Measurements from ENCODE around the gene SPIRE1.
A peak's percentile ranks its signal among the peaks of the same experiment; 100 is the strongest.

Gene SPIRE1

DNA sequence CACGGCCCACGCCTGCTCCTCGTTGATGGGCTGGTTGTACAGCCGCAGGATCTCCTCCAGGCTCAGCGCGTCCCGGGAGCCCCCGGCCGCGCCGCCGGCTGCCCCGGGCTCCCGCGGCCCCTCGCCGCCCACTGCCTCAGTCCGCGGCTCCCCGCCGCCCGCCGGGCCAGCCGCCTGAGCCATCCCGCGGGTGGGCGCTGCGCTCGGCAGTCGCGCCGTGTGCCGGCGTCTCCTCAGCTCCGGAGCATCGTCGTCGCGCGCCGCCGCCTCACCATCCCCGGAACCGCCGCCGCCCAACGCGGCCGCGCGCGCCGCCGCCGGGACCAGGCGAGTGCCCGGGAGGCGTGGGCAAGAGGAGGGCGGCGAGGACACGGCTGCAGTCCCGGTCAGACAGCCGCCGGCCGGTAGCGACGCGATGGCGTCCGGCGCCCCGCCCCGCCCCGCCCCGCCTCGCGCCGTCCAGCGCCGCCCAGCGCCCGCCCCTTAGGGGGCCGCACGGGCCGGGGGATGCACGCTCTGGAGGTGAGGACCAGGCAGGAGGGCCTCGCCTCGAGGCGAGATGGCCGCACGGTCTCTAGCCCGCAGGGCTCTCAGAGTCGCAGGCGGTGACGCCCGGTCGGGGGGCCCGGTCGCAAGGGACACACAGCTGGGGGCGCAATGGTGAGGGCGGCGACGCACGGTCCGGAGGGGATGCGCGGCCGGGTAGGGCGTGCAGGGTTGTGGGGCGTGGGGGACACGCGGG is at the start of gene SPIRE1:
Gene SPIRE1, minus strand, starts transcription at position 424 of the 742 bp plus-strand sequence. Its CDS starts 241 bp downstream, at position 183.
- DNase-seq (ENCODE audit: low read depth), result no peak
- H3K4me3 ChIP-seq (ENCODE audit: low read depth, low read length), result peak within 1 kb of the TSS; percentile 67

DNA sequence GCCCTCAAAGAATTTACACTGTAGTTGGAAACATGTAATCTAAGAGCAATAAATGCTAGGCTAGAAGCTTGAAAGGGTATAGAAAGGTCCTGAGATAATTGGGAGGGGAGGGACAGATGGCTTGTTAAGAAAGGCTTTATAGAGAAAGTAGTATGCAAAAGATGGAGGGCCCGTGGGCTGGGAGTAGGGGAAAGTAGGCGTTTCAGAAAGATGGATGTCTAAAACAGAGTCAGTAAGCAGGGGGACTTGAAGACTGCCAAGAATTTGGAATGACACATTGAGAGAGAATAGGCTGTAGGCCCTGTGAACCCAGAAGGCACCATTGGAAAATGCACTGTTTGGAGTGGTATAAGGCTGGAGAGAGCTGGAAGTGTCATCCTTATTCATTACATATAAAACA is 45.8 kb upstream of the SPIRE1 start:
- H3K4me3 ChIP-seq (ENCODE audit: low read depth, low read length), result peak overlapping the region; percentile 91
- DNase-seq (ENCODE audit: low read depth), result peak; percentile 9

DNA sequence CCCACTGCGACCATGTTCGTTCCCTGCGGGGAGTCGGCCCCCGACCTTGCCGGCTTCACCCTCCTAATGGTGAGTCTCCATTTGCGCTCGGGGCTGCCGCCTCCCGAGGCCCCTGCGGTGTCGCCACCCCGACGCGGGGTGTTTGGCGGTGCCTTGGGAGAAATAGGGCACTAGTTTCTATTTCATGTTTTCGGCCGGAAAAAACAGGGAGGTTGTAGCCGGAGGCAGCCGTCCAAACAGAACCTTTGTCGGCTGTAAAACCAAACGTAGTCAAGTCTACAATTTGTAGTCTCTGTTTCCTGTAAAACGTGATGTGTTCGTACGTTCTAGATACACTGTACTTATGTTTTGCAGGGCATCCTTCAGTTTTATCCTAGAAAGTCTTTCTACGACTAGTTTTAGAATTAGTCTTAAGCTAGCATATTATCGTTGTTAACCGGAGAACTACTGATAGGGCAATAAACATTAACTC is 45.2 kb upstream of the SPIRE1 start:
- no peak for DNase-seq (ENCODE audit: low read depth)
- H3K4me3 ChIP-seq (ENCODE audit: low read depth, low read length), result peak overlapping the region; percentile 91

DNA sequence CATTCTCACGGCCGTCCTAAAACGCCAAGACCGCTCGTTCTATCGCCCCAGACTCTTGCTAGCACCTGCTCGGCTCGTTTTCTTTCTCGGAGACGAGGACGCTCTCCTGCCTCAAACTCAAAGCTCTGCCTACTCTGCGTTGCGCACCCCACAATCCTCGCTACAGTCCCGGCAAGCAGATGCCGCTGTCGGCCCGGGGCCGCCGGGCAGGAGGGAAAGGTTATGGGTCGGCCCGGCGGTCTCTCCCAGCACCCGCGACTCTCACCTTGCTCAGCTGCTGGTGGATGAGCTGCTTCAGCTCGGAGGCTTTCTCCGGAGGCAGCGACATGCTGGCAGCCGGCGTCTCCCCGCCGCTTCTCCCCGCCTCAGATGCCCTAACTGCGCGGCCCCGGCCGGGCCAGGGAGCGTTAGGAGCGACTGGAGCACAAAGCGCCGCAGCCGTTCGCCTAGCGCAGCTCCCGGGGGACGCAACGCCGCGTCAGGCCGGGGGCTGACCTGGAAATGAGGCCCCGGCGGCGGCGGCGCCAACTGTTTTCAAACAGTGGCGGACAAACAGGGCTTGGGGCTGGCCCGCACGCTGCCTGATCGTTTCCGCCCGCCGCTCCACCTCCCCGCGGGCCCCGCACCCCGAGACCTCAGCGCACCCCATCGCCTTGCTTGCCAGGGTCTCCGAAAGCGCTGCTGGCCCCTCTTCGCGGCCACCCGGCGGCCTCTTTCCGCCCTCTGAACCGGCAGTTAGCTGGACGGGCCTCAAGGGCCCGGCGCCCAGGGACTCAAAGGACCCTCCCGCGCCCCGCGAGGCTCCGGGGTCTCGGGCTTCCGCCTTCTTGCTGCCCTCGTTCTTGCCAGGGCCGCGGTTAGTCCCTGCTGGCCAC is 44.6 kb upstream of the SPIRE1 start, which contains the start of the genes CEP76 and PSMG2:
Gene CEP76, minus strand, starts transcription at position 503 of the 875 bp plus-strand sequence. Its CDS starts 175 bp downstream, at position 328.
Gene PSMG2, plus strand, starts transcription at position 822 of the 875 bp plus-strand sequence. CDS start 66 bp downstream, outside the sequence.
- peak; percentile 67 for DNase-seq (ENCODE audit: low read depth)
- peak within 1 kb of the TSS; percentile 91 for H3K4me3 ChIP-seq (ENCODE audit: low read depth, low read length)

DNA sequence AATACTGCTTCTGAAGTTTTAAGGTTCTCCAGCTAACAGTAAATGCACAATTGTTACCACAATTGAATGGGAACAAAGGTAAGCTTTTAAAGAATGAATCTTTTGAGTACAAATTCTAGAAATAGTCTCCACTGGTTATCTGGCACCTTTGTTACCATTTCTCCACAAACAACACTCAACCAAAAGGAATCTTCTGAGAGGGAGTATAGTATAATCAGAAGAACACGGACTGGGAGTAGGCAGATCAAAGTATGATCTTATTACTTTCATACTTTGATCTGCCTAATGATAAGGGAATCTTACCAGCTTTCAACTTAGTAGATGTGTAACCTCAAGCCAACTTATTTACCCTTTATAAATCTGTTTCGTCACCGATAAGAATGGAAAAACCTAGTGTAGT is 43.3 kb upstream of the SPIRE1 start:
- peak overlapping the region; percentile 91 for H3K4me3 ChIP-seq (ENCODE audit: low read depth, low read length)
- no peak for DNase-seq (ENCODE audit: low read depth)

DNA sequence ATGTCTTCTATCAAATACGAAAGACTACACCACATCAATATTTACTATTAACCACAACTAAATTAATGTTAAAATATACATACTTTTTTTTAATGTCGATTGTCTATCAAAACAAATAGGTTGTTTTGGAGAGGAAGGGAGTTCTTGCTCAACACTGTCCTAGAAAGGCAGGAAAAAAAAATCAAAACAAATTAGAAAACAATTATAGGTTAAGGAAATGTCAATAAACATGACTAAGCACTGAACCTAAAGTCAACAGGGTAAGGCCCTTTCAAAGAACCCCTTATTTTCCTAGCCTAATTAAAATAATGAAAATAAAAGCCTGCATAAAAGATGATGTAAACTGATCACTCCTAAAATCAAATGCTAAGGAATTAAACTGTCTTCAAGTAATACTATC is 41.8 kb upstream of the SPIRE1 start:
- no peak for DNase-seq (ENCODE audit: low read depth)
- H3K4me3 ChIP-seq (ENCODE audit: low read depth, low read length), result no peak overlapping the region

DNA sequence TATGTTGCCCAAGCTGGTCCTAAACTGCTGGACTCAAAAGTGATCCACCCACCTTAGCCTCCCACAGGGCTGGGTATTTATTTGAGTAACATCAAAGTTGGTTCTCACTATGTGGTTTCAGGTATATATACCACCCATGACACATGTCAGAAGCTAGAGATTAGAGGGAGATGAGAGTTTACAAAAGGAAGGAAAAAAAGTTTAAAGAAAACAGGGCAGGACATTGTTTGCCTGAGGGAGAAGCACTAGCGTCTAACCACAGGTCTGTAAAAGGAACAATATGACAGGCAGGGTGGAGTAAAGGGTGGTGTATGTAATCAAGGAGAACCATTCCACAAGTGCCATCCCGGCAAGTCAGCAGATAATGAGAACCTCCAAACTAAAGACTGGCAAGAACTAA is 36.1 kb upstream of the SPIRE1 start:
- no peak for DNase-seq (ENCODE audit: low read depth)
- H3K4me3 ChIP-seq (ENCODE audit: low read depth, low read length), result no peak overlapping the region

DNA sequence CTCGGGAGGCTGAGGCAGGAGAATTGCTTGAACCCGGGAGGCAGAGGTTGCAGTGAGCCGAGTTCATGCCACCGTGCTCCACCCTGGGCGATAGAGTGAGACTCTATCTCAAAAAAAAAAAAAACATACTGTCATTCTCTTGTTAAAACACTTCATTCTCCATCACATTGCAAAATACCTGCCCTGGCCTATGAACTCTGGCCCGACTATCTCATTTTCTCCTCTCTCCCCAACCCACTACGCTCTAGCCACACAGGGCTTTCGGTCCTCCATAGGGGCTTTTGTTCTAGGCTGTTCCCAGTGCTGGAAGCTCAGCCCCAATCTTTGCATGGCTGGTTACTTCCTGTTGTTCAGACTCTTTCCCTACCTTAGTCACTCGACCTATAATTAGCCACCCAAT is 34.3 kb upstream of the SPIRE1 start:
- DNase-seq (ENCODE audit: low read depth), result no peak
- no peak overlapping the region for H3K4me3 ChIP-seq (ENCODE audit: low read depth, low read length)

DNA sequence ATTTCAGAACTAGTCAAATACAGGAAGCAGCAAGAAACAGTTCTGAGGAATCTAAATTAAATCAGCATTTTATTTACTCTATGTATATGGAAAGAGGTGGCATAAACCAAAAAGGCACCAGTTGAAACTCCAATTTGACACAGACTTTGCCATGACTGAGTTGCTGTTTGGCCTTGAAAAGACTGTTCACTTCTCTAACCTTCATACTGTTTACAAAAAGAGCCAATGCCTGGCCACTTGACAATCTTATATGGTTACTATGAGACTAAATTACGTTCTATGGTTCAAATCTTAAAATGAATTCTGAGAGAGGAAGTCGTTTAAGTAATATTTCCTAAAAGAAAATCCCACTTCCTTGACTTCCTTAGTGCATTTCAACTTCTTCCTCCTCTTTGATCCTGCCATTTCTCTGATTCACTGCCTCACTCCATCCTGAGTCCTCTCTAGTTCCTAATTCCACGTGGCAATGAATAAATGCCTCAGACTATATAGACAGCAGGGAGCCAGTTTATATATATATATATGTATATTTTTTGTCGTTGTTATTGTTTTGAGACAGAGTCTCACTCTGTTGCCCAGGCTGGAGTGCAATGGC is 31.4 kb upstream of the SPIRE1 start:
- DNase-seq (ENCODE audit: low read depth), result no peak
- no peak overlapping the region for H3K4me3 ChIP-seq (ENCODE audit: low read depth, low read length)

DNA sequence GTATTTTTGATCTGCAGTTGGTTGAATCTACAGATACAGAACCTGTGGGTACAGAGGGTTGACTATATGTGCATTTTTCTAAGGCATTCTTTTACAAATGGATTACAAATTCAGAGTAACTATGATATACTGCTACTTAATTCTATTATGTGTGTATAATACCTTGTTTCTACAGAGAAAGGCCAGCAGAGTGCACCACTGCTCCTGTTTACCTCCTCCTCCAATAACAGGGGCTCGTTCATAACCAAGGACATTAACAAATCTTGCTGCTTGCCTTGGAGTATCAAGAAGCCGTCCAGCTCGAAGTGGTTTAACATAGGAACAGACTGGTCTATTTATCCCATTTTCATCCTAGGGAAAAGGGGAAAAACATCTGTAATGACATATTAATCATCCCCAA is 28.2 kb upstream of the SPIRE1 start:
- no peak overlapping the region for H3K4me3 ChIP-seq (ENCODE audit: low read depth, low read length)
- no peak for DNase-seq (ENCODE audit: low read depth)

DNA sequence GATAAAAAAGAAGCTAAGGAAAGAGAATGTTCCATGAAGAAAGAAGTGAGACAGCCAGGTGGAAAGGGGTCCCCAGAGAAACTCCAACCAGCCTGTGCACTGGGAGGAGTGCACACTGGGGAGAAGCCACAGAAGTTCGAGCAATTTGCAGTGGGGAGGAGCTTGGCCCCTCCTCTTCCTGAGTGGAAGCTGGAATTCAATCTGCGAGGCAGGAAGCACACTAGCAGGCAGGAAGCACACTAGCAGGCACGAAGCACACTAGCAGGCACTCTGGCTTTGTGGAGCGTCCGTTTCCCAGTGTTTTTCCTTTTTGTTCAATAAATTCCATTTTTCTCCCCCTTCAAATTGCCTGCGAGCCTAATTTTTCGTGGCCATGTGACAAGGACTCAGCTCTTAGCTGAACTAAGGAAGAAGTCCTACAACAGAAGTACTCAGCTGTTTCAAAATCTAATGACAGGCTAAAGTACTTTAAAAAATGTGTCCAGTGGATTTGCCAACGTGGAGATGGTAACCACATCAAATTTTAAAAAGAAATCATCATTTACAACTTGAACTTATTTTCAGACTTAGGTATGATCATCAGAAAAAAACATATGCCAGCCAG is 21.4 kb upstream of the SPIRE1 start:
- DNase-seq (ENCODE audit: low read depth), result no peak
- peak overlapping the region; percentile 9 for H3K4me3 ChIP-seq (ENCODE audit: low read depth, low read length)

DNA sequence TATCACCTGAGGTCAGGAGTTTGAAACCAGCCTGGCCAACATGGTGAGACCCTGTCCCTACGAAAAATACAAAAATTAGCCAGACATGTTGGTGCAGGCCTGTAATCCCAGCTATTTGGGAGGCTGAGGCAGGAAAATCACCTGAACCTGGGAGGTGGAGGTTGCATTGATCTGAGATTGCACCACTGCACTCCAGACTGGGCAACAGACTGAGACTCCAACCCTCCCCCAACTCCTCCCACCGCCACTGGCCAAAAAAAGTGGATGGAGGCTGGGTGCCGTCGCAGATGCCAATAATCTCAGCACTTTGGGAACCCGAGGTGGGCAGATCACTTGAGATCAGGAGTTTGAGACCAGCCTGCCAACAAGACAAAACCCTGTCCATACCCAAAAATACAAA is 10.1 kb upstream of the SPIRE1 start:
- no peak for DNase-seq (ENCODE audit: low read depth)

DNA sequence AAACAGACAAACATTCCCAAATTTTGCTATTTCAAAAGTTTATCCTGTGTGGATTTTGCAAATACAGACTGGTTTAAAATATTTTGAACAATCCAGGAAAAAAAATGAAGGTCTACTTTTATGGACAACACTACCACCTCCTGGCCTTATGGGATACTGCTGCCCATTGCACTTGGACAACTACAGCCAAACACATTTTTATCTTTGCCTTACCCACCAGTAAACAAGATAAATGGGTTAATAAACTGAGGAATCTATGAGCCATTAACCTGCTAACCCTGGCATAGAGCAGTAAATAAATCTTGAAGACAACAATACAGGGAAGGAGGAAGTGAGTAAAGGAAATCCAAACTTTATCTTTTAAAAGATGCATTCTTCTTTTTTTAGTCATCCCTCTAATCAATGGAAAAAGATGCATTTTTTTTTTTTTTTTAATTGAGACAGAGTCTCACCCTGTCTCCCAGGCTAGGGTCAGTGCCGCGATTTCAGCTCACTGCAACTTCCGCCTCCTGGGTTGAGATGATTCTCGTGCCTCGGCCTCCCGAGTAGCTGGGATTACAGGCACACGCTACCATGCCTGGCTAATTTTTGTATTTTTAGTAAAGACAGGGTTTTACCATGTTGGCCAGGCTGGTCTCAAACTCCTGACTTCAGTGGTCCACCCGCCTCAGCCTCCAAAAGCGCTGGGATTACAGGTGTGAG is 2.1 kb upstream of the SPIRE1 start:
- DNase-seq (ENCODE audit: low read depth), result no peak
- no peak overlapping the region for H3K4me3 ChIP-seq (ENCODE audit: low read depth, low read length)

More for the DNA sequence above, 10.1 kb upstream of the SPIRE1 start:
- no peak overlapping the region for H3K4me3 ChIP-seq (ENCODE audit: low read depth, low read length)

DNA sequence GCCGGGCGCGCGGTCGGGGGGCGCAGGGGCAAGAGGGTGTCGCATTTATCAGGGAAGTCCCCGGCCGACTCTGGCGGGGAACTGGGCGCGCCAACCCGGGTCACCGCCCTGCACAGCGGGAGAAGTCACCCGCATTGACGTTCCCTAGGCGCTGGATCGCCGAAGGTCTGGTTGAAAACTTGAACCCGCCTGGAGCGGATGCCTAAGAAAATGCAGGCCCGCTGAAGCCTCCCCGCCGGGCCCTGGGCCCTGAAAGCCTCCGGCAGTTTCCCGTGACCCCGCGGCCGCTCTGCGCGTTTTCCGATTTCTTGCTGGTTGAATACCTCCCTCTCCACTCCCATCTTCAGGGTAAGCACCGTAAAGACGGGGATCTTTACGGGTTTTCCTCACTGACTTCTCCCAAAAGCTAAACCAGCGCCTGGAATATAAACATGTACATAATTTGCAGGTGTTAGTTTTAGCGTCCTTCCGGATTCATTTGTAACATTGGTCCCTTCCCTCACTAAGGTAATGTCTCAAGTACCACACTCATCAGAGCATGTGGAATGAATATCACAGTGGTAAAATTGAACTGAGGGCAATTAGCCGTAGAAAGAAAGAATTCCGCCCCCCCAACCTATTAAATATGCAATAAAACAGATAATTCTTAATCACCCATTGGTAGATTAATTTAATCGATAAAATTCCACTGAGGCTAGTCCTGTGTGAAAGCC is 675 bp upstream of the SPIRE1 start:
- no peak for DNase-seq (ENCODE audit: low read depth)
- peak overlapping the region; percentile 67 for H3K4me3 ChIP-seq (ENCODE audit: low read depth, low read length)

DNA sequence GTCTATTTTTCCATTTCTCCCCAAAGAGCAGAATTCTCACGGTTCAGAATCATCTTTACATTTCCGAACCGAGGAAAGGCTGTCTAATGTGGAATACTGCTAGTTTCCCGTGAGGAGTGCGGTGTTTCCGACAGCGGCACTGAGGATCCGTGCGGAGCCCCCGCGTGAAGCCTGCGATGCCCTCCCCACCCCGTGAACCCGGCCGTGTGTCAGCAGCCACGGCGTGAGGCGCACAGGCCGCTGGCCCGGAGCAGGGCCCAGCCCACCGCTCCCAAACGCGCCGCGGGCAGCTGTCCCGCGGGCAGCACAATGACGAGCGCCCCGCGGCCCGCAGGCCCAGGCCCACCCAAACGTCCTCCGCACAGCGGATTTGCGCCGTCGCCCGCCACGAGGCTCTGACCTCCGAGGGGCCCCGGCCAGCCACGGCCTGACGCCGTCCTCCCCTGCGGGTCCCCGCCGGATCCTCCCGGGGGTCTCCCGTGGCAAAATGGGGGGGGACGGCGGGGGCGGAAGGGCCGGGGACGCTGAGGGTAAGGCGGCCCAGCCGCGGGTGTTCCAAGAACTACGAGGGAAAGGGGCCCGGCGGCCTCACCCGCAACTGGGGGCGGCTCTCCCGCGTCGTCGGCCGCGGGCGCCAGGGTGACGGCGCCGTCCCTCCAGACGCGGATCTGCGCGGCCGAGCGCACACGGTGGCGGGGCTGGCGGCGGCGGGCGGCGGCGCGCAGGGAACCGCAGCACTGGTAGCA is 796 bp downstream of the SPIRE1 start:
- H3K4me3 ChIP-seq (ENCODE audit: low read depth, low read length), result peak overlapping the region; percentile 67
- no peak for DNase-seq (ENCODE audit: low read depth)

DNA sequence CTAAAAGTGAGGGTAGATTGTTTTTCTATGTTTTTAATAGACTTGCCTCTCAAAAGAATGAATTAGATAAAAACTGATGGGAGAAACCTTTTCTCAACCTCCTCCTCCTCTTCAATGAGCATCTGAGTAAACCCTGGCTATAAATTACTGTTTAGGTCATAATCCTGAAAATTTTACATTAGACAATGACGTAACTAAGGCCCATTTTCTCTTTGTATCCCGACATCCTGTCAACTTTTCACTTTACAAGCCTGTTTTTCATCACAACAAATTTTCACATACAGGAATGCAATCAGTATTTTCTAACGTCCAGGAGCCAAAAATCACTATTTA is 1.3 kb downstream of the SPIRE1 start:
- no peak for DNase-seq (ENCODE audit: low read depth)
- H3K4me3 ChIP-seq (ENCODE audit: low read depth, low read length), result peak overlapping the region; percentile 67

DNA sequence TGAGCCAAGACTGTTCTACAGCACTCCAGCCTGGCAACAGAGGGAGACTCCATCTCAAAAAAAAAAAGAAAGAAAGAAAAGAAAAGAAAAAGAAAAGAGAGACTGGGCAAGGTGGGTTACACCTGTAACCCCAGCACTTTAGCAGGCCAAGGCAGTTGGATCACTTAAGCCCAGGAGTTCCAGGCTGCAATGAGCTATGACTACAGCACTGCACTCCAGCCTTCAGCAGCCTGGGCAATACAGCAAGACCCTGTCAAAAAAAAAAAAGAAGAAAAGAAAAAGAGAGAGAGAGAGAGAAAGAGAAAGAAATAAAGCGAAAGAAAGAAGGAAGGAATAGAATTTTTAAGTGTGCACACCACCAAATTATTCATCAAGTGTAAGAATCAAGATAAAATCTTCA is 2.9 kb downstream of the SPIRE1 start:
- no peak overlapping the region for H3K4me3 ChIP-seq (ENCODE audit: low read depth, low read length)
- no peak for DNase-seq (ENCODE audit: low read depth)

DNA sequence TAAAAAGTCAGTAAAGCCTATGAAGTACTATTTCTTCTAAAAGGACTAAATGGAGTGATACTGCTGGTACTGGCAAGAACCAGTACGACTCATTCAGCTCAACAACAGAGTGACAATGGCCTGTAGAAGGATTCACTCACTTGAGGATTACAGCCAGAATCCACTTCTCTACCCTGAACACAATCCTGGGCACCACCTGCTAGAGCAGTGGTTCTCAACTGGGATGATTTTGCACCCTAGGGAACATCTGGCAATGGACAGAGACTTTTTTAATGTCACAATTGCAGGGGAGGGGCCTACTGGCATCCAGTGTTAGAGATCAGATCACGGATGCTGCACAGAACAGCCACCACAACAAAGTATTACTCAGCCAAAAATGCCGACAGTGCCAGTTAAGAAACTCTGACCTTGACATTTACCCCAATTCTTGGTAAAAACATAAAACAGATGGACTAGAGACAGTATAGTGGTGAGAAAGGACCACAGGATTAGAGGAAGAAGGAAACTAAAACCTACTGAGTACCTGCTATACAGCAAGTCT is 5.0 kb downstream of the SPIRE1 start:
- no peak overlapping the region for H3K4me3 ChIP-seq (ENCODE audit: low read depth, low read length)
- DNase-seq (ENCODE audit: low read depth), result no peak

All from skeletal muscle cell (primary cell).